OCI-LY7 (cell line): ENCODE measurements around the gene EEF1AKMT3. TPM values are rescaled to one million over a fixed set of nuclear protein-coding genes. Genes with fewer than 3 reads are reported as not detected.

Experiments
- BruUV-seq: library from RNA; stranded (reverse); fragments of 400-500 nt; replicated peaks from 2 replicates; lab custom pipeline; 2021; lab: Mats Ljungman, UMichigan
- CTCF ChIA-PET: fragments of 300-600 bp; sonication (Branson Sonifier 250); formaldehyde crosslinking; loops from one replicate; lab custom pipeline; 2022; ENCODE audit warnings: antibody characterized with exemption; ENCODE audit not compliant: unreplicated experiment; lab: Charles Lee
- POLR2A ChIA-PET: fragments of 300-600 bp; sonication (Branson Sonifier 250); formaldehyde crosslinking; loops from one replicate; lab custom pipeline; 2022; ENCODE audit warnings: antibody characterized with exemption; lab: Charles Lee
- DNase-seq: peaks from one replicate; pipeline ENCODE4 v3.0.0-alpha.2; 2015; ENCODE audit warnings: low spot score
- H2AFZ ChIP-seq: fragments of 200-600 bp; sonication (generic), shearing (Covaris generic); 2 replicates; pipeline ENCODE4 v1.6.1; 2014; ENCODE audit warnings: mild to moderate bottlenecking, antibody characterized with exemption, low read length, moderate library complexity
- H3K27ac ChIP-seq: fragments of 200-600 bp; sonication (generic); 2 replicates; pipeline ENCODE4 v1.5.1; 2014; ENCODE audit warnings: mixed run types, low read depth, mild to moderate bottlenecking, moderate library complexity, low read length, inconsistent platforms; ENCODE audit not compliant: poor library complexity, severe bottlenecking
- H3K36me3 ChIP-seq: fragments of 200-600 bp; sonication (generic); 2 replicates; pipeline ENCODE4 v1.6.1; 2014; ENCODE audit warnings: mild to moderate bottlenecking, antibody characterized with exemption, low read length, moderate library complexity, mixed read lengths; ENCODE audit not compliant: insufficient read depth
- H3K4me1 ChIP-seq: fragments of 200-600 bp; sonication (generic); 2 replicates; pipeline ENCODE4 v1.5.1; 2014; ENCODE audit warnings: mild to moderate bottlenecking, low read length; ENCODE audit not compliant: insufficient read depth, poor library complexity, severe bottlenecking
- H3K4me2 ChIP-seq: fragments of 200-600 bp; sonication (generic); 2 replicates; pipeline ENCODE4 v1.6.1; 2014; ENCODE audit warnings: mild to moderate bottlenecking, low read length
- H3K4me3 ChIP-seq: fragments of 200-600 bp; sonication (generic); 2 replicates; pipeline ENCODE4 v1.5.1; 2014; ENCODE audit warnings: mild to moderate bottlenecking, low read depth, low read length; ENCODE audit not compliant: poor library complexity, severe bottlenecking
- H3K79me2 ChIP-seq: fragments of 200-600 bp; sonication (generic); 2 replicates; pipeline ENCODE4 v1.6.1; 2016; ENCODE audit warnings: low read depth, mild to moderate bottlenecking, low read length, moderate library complexity, mixed read lengths; ENCODE audit not compliant: insufficient read depth
- H3K9me2 ChIP-seq: fragments of 200-600 bp; sonication (generic); 2 replicates; pipeline ENCODE4 v1.6.1; 2016; ENCODE audit warnings: mild to moderate bottlenecking, low read length, mixed read lengths; ENCODE audit not compliant: insufficient read depth
- H3K9me3 ChIP-seq: fragments of 200-600 bp; sonication (generic); 2 replicates; pipeline ENCODE4 v1.6.1; 2014; ENCODE audit warnings: mild to moderate bottlenecking, mixed run types, low read length, mixed read lengths
- H4K20me1 ChIP-seq: fragments of 200-600 bp; sonication (generic); 2 replicates; pipeline ENCODE4 v1.6.1; 2014; ENCODE audit warnings: mild to moderate bottlenecking, antibody characterized with exemption, low read length, moderate library complexity, mixed read lengths; ENCODE audit not compliant: insufficient read depth
- CTCF ChIP-seq: fragments of 200-600 bp; sonication (generic); conservative IDR thresholded peaks from 2 replicates; pipeline ENCODE4 v1.5.1; 2014; ENCODE audit warnings: mild to moderate bottlenecking, antibody characterized with exemption, low read length, moderate library complexity, mixed read lengths
- EZH2phosphoT487 ChIP-seq: fragments of 200-600 bp; sonication (generic); IDR thresholded peaks from 2 replicates; pipeline ENCODE4 v1.6.1; 2018; ENCODE audit warnings: low read depth, borderline replicate concordance, mild to moderate bottlenecking, mixed run types, antibody characterized with exemption, low read length, moderate library complexity, mixed read lengths
- intact Hi-C: fragments of 100-400 bp; cut with micrococcal nuclease; formaldehyde crosslinking; loops from one replicate; pipeline ENCODE4 v1.10.0; 2022; ENCODE audit not compliant: unreplicated experiment
- total RNA-seq, 2 experiments: library from RNA; depleted of rRNA in 1 of 2; stranded (reverse); fragments of >200 nt in 1 of 2; shearing (Covaris generic) in 1 of 2; gene quantifications; 2 replicates each; pipeline ENCODE4 v1.2.3, GENCODE V29; 2014 to 2022

Gene EEF1AKMT3
- total RNA-seq, 2 experiments from 2014 or later: 3.4 to 6.3 TPM

DNA sequence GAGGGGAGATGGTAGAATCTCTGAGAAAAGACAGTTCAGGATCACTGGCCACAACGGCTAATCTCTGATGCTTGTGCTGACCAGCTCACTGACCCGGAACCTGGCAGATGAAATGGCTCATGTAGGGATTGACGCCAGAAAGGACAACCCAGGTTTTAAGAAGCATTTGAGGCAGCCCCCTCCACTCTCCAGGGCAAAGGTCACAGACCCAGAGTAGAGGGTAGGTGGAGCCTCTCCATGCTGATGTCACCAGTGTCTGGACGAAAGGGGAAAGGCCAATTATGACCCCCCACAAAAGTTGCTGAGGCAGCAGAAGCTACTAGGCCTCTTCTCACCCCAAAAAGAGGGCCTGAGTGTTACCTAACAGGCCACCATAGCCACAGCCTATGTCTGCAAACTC lies 1.7 kb upstream of the EEF1AKMT3 start:
- Histone ChIP-seq H3K79me2 (peaks cover 12% of the 10 kb centered on the region; the same call in 1 of the 2 replicates), H3K9me3 (no peaks in the 10 kb centered on the region), H3K27ac (peak overlapping the region; percentile 70), H3K4me3 (peak overlapping the region; percentile 81), H3K9me2 (no peaks in the 10 kb centered on the region), H3K4me2 (peak overlapping the region; percentile 83), H2AFZ (no peak overlapping the region), H3K36me3 (peaks cover 32% of the 10 kb centered on the region), H3K4me1 (peaks cover 21% of the 10 kb centered on the region), H4K20me1 (no peaks in the 10 kb centered on the region)
- intact Hi-C loops: no loop called here
- POLR2A ChIA-PET: interaction anchor here (0.5 kb wide), 1 partner anchor 19 kb away, joined by 3 read pairs; the partner anchor contains the start of gene CDK4
- CTCF ChIA-PET: no interaction called here
- BruUV-seq: no TSS peak
- no peak for TF ChIP-seq EZH2phosphoT487
- TF ChIP-seq CTCF: no peak
- no peak for DNase-seq

GRCh38 chr12:57771236-57771872 lies 1.1 kb upstream of the EEF1AKMT3 start:
- TF ChIP-seq CTCF: no peak
- TF ChIP-seq EZH2phosphoT487: no peak
- Histone ChIP-seq H3K4me1 (peaks cover 25% of the 10 kb centered on the region), H2AFZ (peak overlapping the region; percentile 94; the same call in 1 of the 2 replicates), H3K27ac (peak overlapping the region; percentile 70), H3K9me3 (no peaks in the 10 kb centered on the region), H3K4me3 (peak overlapping the region; percentile 81), H3K9me2 (no peaks in the 10 kb centered on the region), H3K36me3 (peaks cover 32% of the 10 kb centered on the region), H3K79me2 (peaks cover 12% of the 10 kb centered on the region; the same call in 1 of the 2 replicates), H4K20me1 (no peaks in the 10 kb centered on the region), H3K4me2 (peak overlapping the region; percentile 83)
- POLR2A ChIA-PET: interaction anchor here (0.5 to 1.3 kb wide), 6 partner anchors 10 to 131 kb away, joined by 3 to 5 read pairs (median 3); partner anchors contain the start of genes CDK4 and TSFM
- peak; percentile 92 for DNase-seq
- TSS peak; percentile 66 for BruUV-seq
- intact Hi-C loops: no loop called here
- CTCF ChIA-PET: interaction anchor here (0.5 to 0.7 kb wide), 2 partner anchors 66 to 128 kb away, joined by 3 read pairs; no protein-coding TSS in a partner anchor
